HG03378 (cell line): ENCODE data around the gene ADM.

Experiments used
- ATAC-seq: cut with Tn5 transposase; IDR thresholded peaks from one replicate; pipeline ENCODE4 v1.9.1; 2021; ENCODE audit warnings: mild to moderate bottlenecking, moderate library complexity; ENCODE audit not compliant: unreplicated experiment

ADM gene

GRCh38 chr11:10309163-10310093 lies 4.6 kb downstream of the ADM start:
- no peak for ATAC-seq

- no peak for ATAC-seq
These were observed 5.5 kb downstream of the ADM start for GRCh38 chr11:10310301-10310841.

- ATAC-seq, result no peak
These were observed 6.9 kb downstream of the ADM start for GRCh38 chr11:10311802-10312201.

GRCh38 chr11:10314199-10315072 lies 9.6 kb downstream of the ADM start:
- ATAC-seq, result peak; percentile 85

- ATAC-seq, result no peak
These were observed 10.2 kb downstream of the ADM start for GRCh38 chr11:10315083-10315482.

- ATAC-seq, result peak; percentile 11
These were observed 12.4 kb downstream of the ADM start for GRCh38 chr11:10317151-10317755.

- ATAC-seq, result peak; percentile 51
These were observed 13.1 kb downstream of the ADM start for GRCh38 chr11:10317776-10318526.

GRCh38 chr11:10318527-10318802 lies 13.6 kb downstream of the ADM start:
- no peak for ATAC-seq

GRCh38 chr11:10319702-10320558 lies 15.1 kb downstream of the ADM start:
- no peak for ATAC-seq

- ATAC-seq, result no peak
These were observed 16.0 kb downstream of the ADM start for GRCh38 chr11:10320736-10321465.

GRCh38 chr11:10322401-10322800 lies 17.5 kb downstream of the ADM start:
- no peak for ATAC-seq

GRCh38 chr11:10322830-10323792 lies 18.2 kb downstream of the ADM start:
- ATAC-seq, result no peak

GRCh38 chr11:10323793-10324170 lies 18.9 kb downstream of the ADM start:
- no peak for ATAC-seq

- ATAC-seq, result no peak
These were observed 19.6 kb downstream of the ADM start for GRCh38 chr11:10324474-10324873.

- ATAC-seq, result no peak
These were observed 20.6 kb downstream of the ADM start for GRCh38 chr11:10325277-10326011.

- no peak for ATAC-seq
These were observed 21.4 kb downstream of the ADM start for GRCh38 chr11:10326012-10326964.
